AG04450 (cell line): ENCODE results near the gene DENND1B. TPM values are rescaled to one million over a fixed set of nuclear protein-coding genes. Genes with fewer than 3 reads are reported as not detected.

Experiments
- CTCF ChIA-PET: fragments of 300-600, 350-600 bp; formaldehyde crosslinking; extraction: SDS; loops from one replicate; lab custom pipeline; 2022; ENCODE audit warnings: antibody characterized with exemption, inconsistent platforms; lab: Charles Lee
- POLR2A ChIA-PET: fragments of 350-600 bp; formaldehyde crosslinking; extraction: SDS; loops from one replicate; lab custom pipeline; 2021; ENCODE audit warnings: antibody characterized with exemption, inconsistent platforms; lab: Yijun Ruan, JAX
- DNase-seq: peaks from one replicate; pipeline ENCODE4 v3.0.0-alpha.2; 2011; ENCODE audit warnings: low read depth, low spot score
- H3K27ac ChIP-seq: one replicate; pipeline ENCODE4 v1.5.1; 2012; ENCODE audit warnings: low read depth, low read length, control low read depth
- H3K27me3 ChIP-seq: one replicate; pipeline ENCODE4 v1.6.0; 2012; ENCODE audit warnings: low read length; ENCODE audit not compliant: control insufficient read depth, insufficient read depth
- H3K4me3 ChIP-seq: 2 replicates; pipeline ENCODE4 v1.5.1; 2011; ENCODE audit warnings: mild to moderate bottlenecking, low read depth, low read length, control low read depth
- H3K9me3 ChIP-seq: 2 replicates; pipeline ENCODE4 v1.5.1; 2012; ENCODE audit warnings: low read length; ENCODE audit not compliant: control insufficient read depth, insufficient read depth
- polyA plus RNA-seq: library from polyadenylated mRNA; depleted of rRNA; stranded (reverse); fragments of >200 nt; gene quantifications from 2 replicates; pipeline ENCODE4 v1.2.3, GENCODE V29; 2011
- TF ChIP-seq, protein P1 (sequence below): IDR thresholded peaks from 2 replicates; pipeline ENCODE4 v1.5.1; 2011; ENCODE audit warnings: low read depth, low read length, control low read depth, inconsistent platforms

DENND1B gene
- polyA plus RNA-seq, 1 experiment: 17.7 TPM

DNA sequence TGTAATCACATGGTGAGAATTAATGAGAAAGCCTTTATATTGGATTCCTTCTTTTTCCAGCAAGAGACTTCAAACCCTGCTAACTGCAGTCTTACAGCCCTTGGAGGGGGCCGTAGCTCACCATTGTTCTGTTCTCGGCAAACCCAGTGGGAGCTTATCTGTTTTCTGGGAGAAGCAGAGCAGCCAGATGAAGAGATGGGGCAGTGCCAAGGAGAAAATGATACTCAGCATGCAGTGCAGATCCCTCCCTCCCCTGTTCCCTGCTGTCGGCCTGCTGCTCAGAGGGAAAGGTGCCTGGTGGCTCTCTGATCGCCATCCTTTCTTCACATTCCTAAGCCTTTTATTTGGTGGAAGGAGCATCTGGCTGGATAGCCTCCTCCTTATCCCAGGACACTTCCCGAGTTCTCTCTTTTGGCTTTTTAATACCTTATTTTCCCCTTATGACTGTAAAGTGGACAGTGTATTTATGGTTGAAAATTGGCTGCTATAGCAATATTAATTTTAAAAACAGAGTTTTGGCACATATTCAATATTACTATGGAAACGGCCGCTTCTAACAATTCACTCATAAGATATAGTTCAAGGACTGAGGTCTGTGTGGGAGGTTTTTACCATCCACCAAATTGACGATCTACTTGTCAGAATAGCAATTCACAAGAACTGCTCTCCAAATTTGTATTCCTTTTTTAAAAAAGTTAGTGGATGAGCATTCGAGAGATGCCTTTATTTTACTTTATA is 303.9 kb downstream of the DENND1B start:
- Histone ChIP-seq H3K27ac (no peak overlapping the region), H3K4me3 (no peak overlapping the region), H3K27me3 (no peaks in the 10 kb centered on the region), H3K9me3 (no peaks in the 10 kb centered on the region)
- ChIA-PET POLR2A (no interaction called here), CTCF (interaction anchor here (1.0 kb wide), 1 partner anchor 18 kb away, joined by 3 read pairs; no protein-coding TSS in a partner anchor)
- TF ChIP-seq, protein P1, sequence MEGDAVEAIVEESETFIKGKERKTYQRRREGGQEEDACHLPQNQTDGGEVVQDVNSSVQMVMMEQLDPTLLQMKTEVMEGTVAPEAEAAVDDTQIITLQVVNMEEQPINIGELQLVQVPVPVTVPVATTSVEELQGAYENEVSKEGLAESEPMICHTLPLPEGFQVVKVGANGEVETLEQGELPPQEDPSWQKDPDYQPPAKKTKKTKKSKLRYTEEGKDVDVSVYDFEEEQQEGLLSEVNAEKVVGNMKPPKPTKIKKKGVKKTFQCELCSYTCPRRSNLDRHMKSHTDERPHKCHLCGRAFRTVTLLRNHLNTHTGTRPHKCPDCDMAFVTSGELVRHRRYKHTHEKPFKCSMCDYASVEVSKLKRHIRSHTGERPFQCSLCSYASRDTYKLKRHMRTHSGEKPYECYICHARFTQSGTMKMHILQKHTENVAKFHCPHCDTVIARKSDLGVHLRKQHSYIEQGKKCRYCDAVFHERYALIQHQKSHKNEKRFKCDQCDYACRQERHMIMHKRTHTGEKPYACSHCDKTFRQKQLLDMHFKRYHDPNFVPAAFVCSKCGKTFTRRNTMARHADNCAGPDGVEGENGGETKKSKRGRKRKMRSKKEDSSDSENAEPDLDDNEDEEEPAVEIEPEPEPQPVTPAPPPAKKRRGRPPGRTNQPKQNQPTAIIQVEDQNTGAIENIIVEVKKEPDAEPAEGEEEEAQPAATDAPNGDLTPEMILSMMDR: no peak
- DNase-seq: no peak

DNA sequence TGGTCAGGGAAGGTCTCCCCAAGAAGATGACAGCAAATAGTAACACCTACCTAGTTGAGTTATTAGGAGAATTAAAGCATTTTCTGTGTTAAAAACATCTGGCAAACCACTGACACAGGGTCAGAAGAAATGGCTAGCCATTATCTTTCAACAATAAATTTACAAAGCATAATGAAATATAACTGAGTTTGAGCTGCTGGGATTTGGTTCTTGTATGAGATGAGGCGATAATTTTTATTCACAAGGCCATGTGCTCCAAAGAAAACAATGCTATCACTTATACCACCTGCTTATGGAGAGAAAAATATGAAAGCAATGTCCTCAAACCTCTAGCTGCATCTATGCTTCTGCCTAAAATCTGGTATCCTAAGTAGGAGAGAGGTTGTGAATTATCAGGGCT is 304.9 kb downstream of the DENND1B start:
- TF ChIP-seq, protein P1: no peak
- no peak overlapping the region for H3K4me3 ChIP-seq
- ChIA-PET POLR2A (no interaction called here), CTCF (interaction anchor here (1.0 kb wide), 1 partner anchor 19 kb away, joined by 3 read pairs; no protein-coding TSS in a partner anchor)
- no peaks in the 10 kb centered on the region for H3K27me3 ChIP-seq
- no peak for DNase-seq
- no peaks in the 10 kb centered on the region for H3K9me3 ChIP-seq
- no peak overlapping the region for H3K27ac ChIP-seq

DNA sequence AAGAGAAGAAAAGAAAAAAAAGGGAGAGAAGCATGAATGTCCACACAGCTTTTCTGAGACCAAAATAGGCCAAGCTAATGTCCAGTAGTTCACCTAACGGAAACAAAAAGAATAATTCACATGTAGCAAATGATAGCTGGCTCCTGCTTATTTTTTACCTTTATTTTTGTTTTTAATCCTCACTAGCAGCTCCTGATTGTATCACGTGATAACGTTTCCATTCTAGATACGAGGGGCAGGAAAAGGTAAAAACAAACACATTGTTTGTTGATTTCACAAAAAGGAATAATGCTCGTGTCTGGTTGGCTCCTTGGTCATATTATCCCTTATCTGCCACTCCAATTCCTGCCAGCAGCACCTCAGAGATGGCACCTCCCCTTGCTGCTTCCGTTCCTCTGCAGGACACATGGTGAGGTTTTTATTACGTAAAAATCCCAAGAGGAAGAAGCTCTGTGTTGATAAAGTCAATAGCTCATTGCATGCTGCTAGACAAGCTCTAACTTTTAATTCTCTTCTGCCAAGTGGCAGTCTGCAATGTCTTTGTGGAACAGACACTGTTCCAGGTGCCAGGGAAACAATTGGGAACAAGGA is 305.6 kb downstream of the DENND1B start:
- Histone ChIP-seq H3K9me3 (no peaks in the 10 kb centered on the region), H3K27me3 (no peaks in the 10 kb centered on the region), H3K4me3 (no peak overlapping the region), H3K27ac (no peak overlapping the region)
- ChIA-PET POLR2A (no interaction called here), CTCF (no interaction called here)
- TF ChIP-seq, protein P1: no peak
- no peak for DNase-seq

- Histone ChIP-seq H3K4me3 (no peak overlapping the region), H3K27me3 (no peaks in the 10 kb centered on the region), H3K9me3 (no peaks in the 10 kb centered on the region), H3K27ac (no peak overlapping the region)
- CTCF ChIA-PET: no interaction called here
- TF ChIP-seq, protein P1: no peak
- no peak for DNase-seq
- POLR2A ChIA-PET: no interaction called here
These were observed 306.6 kb downstream of the DENND1B start for GRCh38 chr1:197468543-197469175.

DNA sequence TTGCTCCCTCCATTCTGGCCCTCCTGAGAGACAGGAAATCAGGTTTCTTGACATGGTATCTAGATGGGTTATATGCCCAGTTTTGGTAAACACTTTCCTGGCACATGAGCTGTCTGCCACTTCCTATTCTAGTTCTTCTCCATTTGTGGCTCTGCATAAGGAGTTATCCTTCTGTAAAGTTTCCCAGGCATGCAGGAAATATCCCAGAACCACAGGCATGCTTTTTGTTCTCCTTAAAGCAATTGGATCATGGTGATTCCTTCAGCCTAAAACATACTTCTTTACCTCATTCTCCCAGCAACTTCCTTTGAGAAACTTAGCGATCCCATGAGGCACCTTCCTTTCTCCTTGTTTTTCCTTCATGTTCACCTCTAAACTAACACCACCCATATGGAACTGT is 307.4 kb downstream of the DENND1B start:
- TF ChIP-seq, protein P1: no peak
- no peak for DNase-seq

More for the DNA sequence above, 307.4 kb downstream of the DENND1B start:
- ChIA-PET POLR2A (no interaction called here), CTCF (no interaction called here)
- H3K27me3 ChIP-seq: no peaks in the 10 kb centered on the region
- no peaks in the 10 kb centered on the region for H3K9me3 ChIP-seq
- no peak overlapping the region for H3K4me3 ChIP-seq
- H3K27ac ChIP-seq: no peak overlapping the region
